ENCODE results near the gene FARS2.

Gene FARS2

GRCh38 chr6:5590187-5590586 lies 328.9 kb downstream of the FARS2 start:
- ATAC-seq: no peak

GRCh38 chr6:5592886-5593519 lies 331.7 kb downstream of the FARS2 start:
- no peak for ATAC-seq

- no peak for ATAC-seq
These were observed 333.9 kb downstream of the FARS2 start for GRCh38 chr6:5595184-5595583.

- ATAC-seq: no peak
These were observed 336.1 kb downstream of the FARS2 start for GRCh38 chr6:5597413-5597812.

GRCh38 chr6:5598123-5598522 lies 336.8 kb downstream of the FARS2 start:
- no peak for ATAC-seq

GRCh38 chr6:5599127-5599526 lies 337.8 kb downstream of the FARS2 start:
- ATAC-seq: no peak

- ATAC-seq: no peak
These were observed 344.6 kb downstream of the FARS2 start for GRCh38 chr6:5605937-5606336.

GRCh38 chr6:5606546-5606945 lies 345.2 kb downstream of the FARS2 start:
- ATAC-seq: no peak

GRCh38 chr6:5610640-5611039 lies 349.3 kb downstream of the FARS2 start:
- ATAC-seq: no peak

GRCh38 chr6:5617179-5617578 lies 355.9 kb downstream of the FARS2 start:
- no peak for ATAC-seq

- ATAC-seq: peak; percentile 74 to 76
These were observed 357.9 kb downstream of the FARS2 start for GRCh38 chr6:5619249-5619648.

GRCh38 chr6:5622276-5623005 lies 361.1 kb downstream of the FARS2 start:
- ATAC-seq: no peak

GRCh38 chr6:5623769-5624168 lies 362.5 kb downstream of the FARS2 start:
- ATAC-seq: no peak

GRCh38 chr6:5624256-5624655 lies 362.9 kb downstream of the FARS2 start:
- ATAC-seq: no peak

GRCh38 chr6:5626727-5627426 lies 365.6 kb downstream of the FARS2 start:
- ATAC-seq: peak; percentile 82 to 86

- no peak for ATAC-seq
These were observed 369.3 kb downstream of the FARS2 start for GRCh38 chr6:5630636-5631035.

- no peak for ATAC-seq
These were observed 371.1 kb downstream of the FARS2 start for GRCh38 chr6:5632348-5632935.

- no peak for ATAC-seq
These were observed 373.2 kb downstream of the FARS2 start for GRCh38 chr6:5634525-5634924.

GRCh38 chr6:5636210-5637030 lies 375.1 kb downstream of the FARS2 start:
- ATAC-seq: no peak

GRCh38 chr6:5637714-5638113 lies 376.4 kb downstream of the FARS2 start:
- ATAC-seq: no peak

GRCh38 chr6:5638666-5639065 lies 377.4 kb downstream of the FARS2 start:
- no peak for ATAC-seq

GRCh38 chr6:5639193-5639592 lies 377.9 kb downstream of the FARS2 start:
- ATAC-seq: no peak

GRCh38 chr6:5640614-5641013 lies 379.3 kb downstream of the FARS2 start:
- ATAC-seq: no peak

Measured in activated CD4-positive, CD25-positive, alpha-beta regulatory T cell treated with anti-CD3 and anti-CD28 coated beads, Interleukin-2, amount 50 U/mL, for 24 hours (primary cell).